Lower lobe of right lung (tissue), 2 donors: ENCODE data around the gene DPP7. TPM values are rescaled to one million over a fixed set of nuclear protein-coding genes. Genes with fewer than 3 reads are reported as not detected.
"Not testable (repeated sequence)": the region's sequence is repeated elsewhere in the genome, so short reads cannot be mapped to it uniquely, and the experiment has no call there.

Experiments used
- ATAC-seq, 2 donors: fragments of 200-7000 bp; cut with Tn5 transposase; one replicate each; pipeline ENCODE4 v1.9.1; 2020 to 2022; ENCODE audit warnings: mild to moderate bottlenecking in 2 of 2, moderate library complexity in 2 of 2
- DNase-seq: peaks from one replicate; pipeline ENCODE4 v3.0.0-alpha.2; 2020
- H3K27ac ChIP-seq: fragments of 200-600 bp; one replicate; pipeline ENCODE4 v1.8.0; 2022
- H3K27me3 ChIP-seq: fragments of 200-600 bp; one replicate; pipeline ENCODE4 v1.8.0; 2022; ENCODE audit warnings: low read depth
- H3K36me3 ChIP-seq: fragments of 200-600 bp; one replicate; pipeline ENCODE4 v1.8.0; 2022; ENCODE audit warnings: mild to moderate bottlenecking
- H3K4me1 ChIP-seq: fragments of 200-600 bp; one replicate; pipeline ENCODE4 v1.8.0; 2022
- H3K4me3 ChIP-seq: fragments of 200-600 bp; one replicate; pipeline ENCODE4 v1.8.0; 2022; ENCODE audit warnings: mild to moderate bottlenecking
- H3K9me3 ChIP-seq: fragments of 200-600 bp; one replicate; pipeline ENCODE4 v1.8.0; 2022
- CTCF ChIP-seq: fragments of 200-600 bp; IDR thresholded peaks from one replicate; pipeline ENCODE4 v1.8.0; 2022; ENCODE audit warnings: antibody characterized with exemption, mild to moderate bottlenecking
- intact Hi-C: fragments of 100-400 bp; cut with DNase I; formaldehyde crosslinking; loops from one replicate; pipeline ENCODE4 v1.11.0; 2022
- total RNA-seq: library from RNA; stranded (reverse); fragmentation: NEBNext Ultra II Directional; extraction: Animal tissue kit (Norgen Biotek cat#: 25700); gene quantifications from one replicate; pipeline ENCODE4 v1.2.1, GENCODE V29; 2021
- donor health status: DM: no; HTN: yes; CAD: no; lungs with severe emphysema.

The DPP7 gene
- total RNA-seq, 1 donor from 2014 or later = 190 TPM

- no peaks in the 10 kb centered on the region for H3K36me3 ChIP-seq
- peaks cover 8% of the 10 kb centered on the region for H3K27me3 ChIP-seq
- no peaks in the 10 kb centered on the region for H3K9me3 ChIP-seq
- peaks cover 7% of the 10 kb centered on the region for H3K4me1 ChIP-seq
- no peak overlapping the region for H3K27ac ChIP-seq
- peak; percentile 96 for TF ChIP-seq CTCF
- DNase-seq (peak; percentile 85), ATAC-seq (peak; percentile 75 to 77)
- no peak overlapping the region for H3K4me3 ChIP-seq
- intact Hi-C loops = no loop called here
Measured at GRCh38 chr9:137064027-137064879, 50.3 kb downstream of the DPP7 start.

- H3K9me3 ChIP-seq = no peaks in the 10 kb centered on the region
- no peak for TF ChIP-seq CTCF
- peaks cover 7% of the 10 kb centered on the region for H3K4me1 ChIP-seq
- no peaks in the 10 kb centered on the region for H3K36me3 ChIP-seq
- H3K27me3 ChIP-seq = peaks cover under 1% of the 10 kb centered on the region
- no peak overlapping the region for H3K27ac ChIP-seq
- no peak for DNase-seq
- intact Hi-C loops = no loop called here
- no peak for ATAC-seq
- no peak overlapping the region for H3K4me3 ChIP-seq
Measured at GRCh38 chr9:137063311-137064026, 51.1 kb downstream of the DPP7 start.

DNA sequence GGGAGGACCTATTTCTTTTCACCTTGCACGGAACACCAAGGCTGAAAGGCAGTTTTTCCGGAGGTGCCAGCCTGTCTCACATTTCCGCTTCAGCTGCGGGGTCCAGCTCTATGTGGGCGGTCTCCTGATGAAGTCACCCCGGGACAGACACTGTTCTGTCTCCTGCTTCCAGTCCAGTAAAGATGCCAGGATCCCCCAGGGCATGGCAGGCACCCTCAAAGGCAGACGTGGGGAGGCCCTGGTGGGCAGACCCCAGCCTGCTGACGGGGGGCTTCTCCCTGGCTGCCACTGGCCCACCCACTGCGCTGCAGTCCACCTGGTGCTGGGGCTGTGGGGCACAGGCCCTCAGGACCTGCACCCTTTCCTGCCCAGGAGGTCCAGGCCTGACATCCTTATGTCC is 51.7 kb downstream of the DPP7 start:
- H3K27ac ChIP-seq, ATAC-seq, DNase-seq, H3K36me3 ChIP-seq, H3K9me3 ChIP-seq, H3K4me3 ChIP-seq, intact Hi-C loops, H3K4me1 ChIP-seq, H3K27me3 ChIP-seq: not testable (repeated sequence)

GRCh38 chr9:137062384-137062783 is 52.1 kb downstream of the DPP7 start:
- intact Hi-C loops = no loop called here
- Histone ChIP-seq H3K4me3 (no peak overlapping the region), H3K9me3 (no peaks in the 10 kb centered on the region), H3K27ac (no peak overlapping the region), H3K36me3 (no peaks in the 10 kb centered on the region), H3K27me3 (no peaks in the 10 kb centered on the region), H3K4me1 (peaks cover 7% of the 10 kb centered on the region)
- no peak for TF ChIP-seq CTCF
- no peak for DNase-seq
- no peak for ATAC-seq

Other genes with a start within 250 kb of the DPP7 start
- gene EDF1, start 248.4 kb downstream of the DPP7 start, total RNA-seq = 230 TPM
- gene TRAF2, start 228.2 kb downstream of the DPP7 start, total RNA-seq = 16.5 TPM
- 83.2 TPM for gene FBXW5, start 170.0 kb downstream of the DPP7 start, total RNA-seq
- gene C8G, start 169.5 kb downstream of the DPP7 start, total RNA-seq = 2.2 TPM
- 1.9 TPM for gene LCN12, start 162.5 kb downstream of the DPP7 start, total RNA-seq
- gene PTGDS, start 137.2 kb downstream of the DPP7 start, total RNA-seq = 225 TPM
- 1.9 TPM for gene LCNL1, start 131.7 kb downstream of the DPP7 start, total RNA-seq
- 45.1 TPM for gene PAXX, start 122.3 kb downstream of the DPP7 start, total RNA-seq
- 49.3 TPM for gene CLIC3, start 118.2 kb downstream of the DPP7 start, total RNA-seq
- 45.0 TPM for gene ABCA2, start 86.5 kb downstream of the DPP7 start, total RNA-seq
- gene FUT7, start 82.6 kb downstream of the DPP7 start, total RNA-seq = 1.1 TPM
- gene NPDC1, start 68.6 kb downstream of the DPP7 start, total RNA-seq = 124 TPM
- 0.62 TPM for gene ENTPD2, start 60.7 kb downstream of the DPP7 start, total RNA-seq
- 0.86 TPM for gene SAPCD2, start 44.2 kb downstream of the DPP7 start, total RNA-seq
- gene UAP1L1, start 37.2 kb downstream of the DPP7 start, total RNA-seq = 29.7 TPM
- 41.9 TPM for gene MAN1B1, start 27.7 kb downstream of the DPP7 start, total RNA-seq
- 0.92 TPM for gene GRIN1, start 24.4 kb upstream of the DPP7 start, total RNA-seq
- 1.0 TPM for gene LRRC26, start 55.3 kb upstream of the DPP7 start, total RNA-seq
- gene TMEM210, start 57.3 kb upstream of the DPP7 start, total RNA-seq = not detected
- 58.2 TPM for gene ANAPC2, start 73.8 kb upstream of the DPP7 start, total RNA-seq
- 57.6 TPM for gene SSNA1, start 73.9 kb upstream of the DPP7 start, total RNA-seq
- gene TPRN, start 86.0 kb upstream of the DPP7 start, total RNA-seq = 17.8 TPM
- gene TMEM203, start 90.9 kb upstream of the DPP7 start, total RNA-seq = 26.6 TPM
- gene NDOR1, start 91.0 kb upstream of the DPP7 start, total RNA-seq = 15.6 TPM
- gene RNF208, start 107.5 kb upstream of the DPP7 start, total RNA-seq = 5.8 TPM
- 0.59 TPM for gene CYSRT1, start 110.4 kb upstream of the DPP7 start, total RNA-seq
- 0.21 TPM for gene RNF224, start 112.8 kb upstream of the DPP7 start, total RNA-seq
- not detected for gene SLC34A3, start 116.2 kb upstream of the DPP7 start, total RNA-seq
- 208 TPM for gene TUBB4B, start 126.6 kb upstream of the DPP7 start, total RNA-seq
- gene STPG3, start 136.6 kb upstream of the DPP7 start, total RNA-seq = 0.38 TPM
- gene NELFB, start 140.6 kb upstream of the DPP7 start, total RNA-seq = 44.7 TPM
- gene TOR4A, start 163.0 kb upstream of the DPP7 start, total RNA-seq = 27.2 TPM
- gene NRARP, start 187.5 kb upstream of the DPP7 start, total RNA-seq = 6.5 TPM